Measurements from ENCODE around the gene HOXC9. TPM values are rescaled to one million over a fixed set of nuclear protein-coding genes. Genes with fewer than 3 reads are reported as not detected.

The HOXC9 gene
- not detected in 2 replicates for total RNA-seq

GRCh38 chr12:54000116-54001114, at the start of gene HOXC9:
HOXC9 (plus strand) TSS chr12:54000161; CDS start chr12:54000189, 28 bp downstream.
- intact Hi-C loops (cut with micrococcal nuclease): loop anchor here (2.0 to 5.0 kb wide), 2 partner anchors 14 to 33 kb away; no protein-coding TSS in a partner anchor
- Mint-ChIP-seq H3K36me3 (ENCODE audit: low read depth) (no peaks in the 10 kb centered on the region), H3K9me3 (no peaks in the 10 kb centered on the region), H3K4me1 (ENCODE audit: low read depth) (peaks cover 16% of the 10 kb centered on the region), H3K27me3 (ENCODE audit: low read depth) (peaks cover 92% of the 10 kb centered on the region), H3K27ac (no peak within 1 kb of the TSS), H3K4me3 (ENCODE audit: low read depth) (peak within 1 kb of the TSS; percentile 33)
- no peak for DNase-seq (ENCODE audit: low spot score)

GRCh38 chr12:53950437-53950773, 49.6 kb upstream of the HOXC9 start:
- H3K27ac Mint-ChIP-seq: no peak overlapping the region
- no peak overlapping the region for H3K4me3 Mint-ChIP-seq (ENCODE audit: low read depth)
- no peaks in the 10 kb centered on the region for H3K9me3 Mint-ChIP-seq

GRCh38 chr12:53950789-53951576, 49.0 kb upstream of the HOXC9 start:
- no peak overlapping the region for H3K4me3 Mint-ChIP-seq (ENCODE audit: low read depth)
- H3K27me3 Mint-ChIP-seq (ENCODE audit: low read depth): peaks cover 94% of the 10 kb centered on the region
- no peaks in the 10 kb centered on the region for H3K9me3 Mint-ChIP-seq
- no peak for DNase-seq (ENCODE audit: low spot score)
- no peaks in the 10 kb centered on the region for H3K36me3 Mint-ChIP-seq (ENCODE audit: low read depth)
- peaks cover 3% of the 10 kb centered on the region for H3K4me1 Mint-ChIP-seq (ENCODE audit: low read depth)
- no peak overlapping the region for H3K27ac Mint-ChIP-seq
- intact Hi-C loops (cut with micrococcal nuclease): no loop called here

More at GRCh38 chr12:53950437-53950773, 49.6 kb upstream of the HOXC9 start:
- intact Hi-C loops (cut with micrococcal nuclease): no loop called here
- Mint-ChIP-seq H3K36me3 (ENCODE audit: low read depth) (no peaks in the 10 kb centered on the region), H3K4me1 (ENCODE audit: low read depth) (peaks cover 3% of the 10 kb centered on the region), H3K27me3 (ENCODE audit: low read depth) (peaks cover 94% of the 10 kb centered on the region)
- no peak for DNase-seq (ENCODE audit: low spot score)

GRCh38 chr12:53951577-53952334, 48.2 kb upstream of the HOXC9 start:
- H3K36me3 Mint-ChIP-seq (ENCODE audit: low read depth): no peaks in the 10 kb centered on the region
- no peak for DNase-seq (ENCODE audit: low spot score)
- peaks cover 94% of the 10 kb centered on the region for H3K27me3 Mint-ChIP-seq (ENCODE audit: low read depth)
- H3K9me3 Mint-ChIP-seq: no peaks in the 10 kb centered on the region
- intact Hi-C loops (cut with micrococcal nuclease): loop anchor here (2.0 kb wide), 1 partner anchor 45 kb away; no protein-coding TSS in a partner anchor
- H3K4me1 Mint-ChIP-seq (ENCODE audit: low read depth): peaks cover 3% of the 10 kb centered on the region
- H3K4me3 Mint-ChIP-seq (ENCODE audit: low read depth): no peak overlapping the region
- no peak overlapping the region for H3K27ac Mint-ChIP-seq

GRCh38 chr12:53952335-53952694, 47.6 kb upstream of the HOXC9 start:
- no peaks in the 10 kb centered on the region for H3K36me3 Mint-ChIP-seq (ENCODE audit: low read depth)
- intact Hi-C loops (cut with micrococcal nuclease): loop anchor here (2.0 kb wide), 1 partner anchor 44 kb away; no protein-coding TSS in a partner anchor
- no peak overlapping the region for H3K27ac Mint-ChIP-seq
- H3K9me3 Mint-ChIP-seq: no peaks in the 10 kb centered on the region
- H3K4me3 Mint-ChIP-seq (ENCODE audit: low read depth): no peak overlapping the region
- H3K4me1 Mint-ChIP-seq (ENCODE audit: low read depth): peaks cover 3% of the 10 kb centered on the region
- peaks cover 96% of the 10 kb centered on the region for H3K27me3 Mint-ChIP-seq (ENCODE audit: low read depth)
- no peak for DNase-seq (ENCODE audit: low spot score)

GRCh38 chr12:53952871-53953734, 46.9 kb upstream of the HOXC9 start:
- Mint-ChIP-seq H3K27me3 (ENCODE audit: low read depth) (peaks cover 95% of the 10 kb centered on the region), H3K27ac (peak overlapping the region; percentile 53), H3K36me3 (ENCODE audit: low read depth) (no peaks in the 10 kb centered on the region), H3K4me1 (ENCODE audit: low read depth) (peaks cover 3% of the 10 kb centered on the region), H3K4me3 (ENCODE audit: low read depth) (no peak overlapping the region), H3K9me3 (no peaks in the 10 kb centered on the region)
- intact Hi-C loops (cut with micrococcal nuclease): loop anchor here (2.0 kb wide), 1 partner anchor 44 kb away; no protein-coding TSS in a partner anchor
- no peak for DNase-seq (ENCODE audit: low spot score)

- Mint-ChIP-seq H3K27me3 (ENCODE audit: low read depth) (peaks cover 93% of the 10 kb centered on the region), H3K4me3 (ENCODE audit: low read depth) (no peak overlapping the region), H3K27ac (no peak overlapping the region), H3K9me3 (no peaks in the 10 kb centered on the region), H3K4me1 (ENCODE audit: low read depth) (peaks cover 3% of the 10 kb centered on the region), H3K36me3 (ENCODE audit: low read depth) (no peaks in the 10 kb centered on the region)
- intact Hi-C loops (cut with micrococcal nuclease): loop anchor here (1.0 to 2.0 kb wide), 2 partner anchors 18 to 43 kb away; no protein-coding TSS in a partner anchor
- DNase-seq (ENCODE audit: low spot score): no peak
Observed at GRCh38 chr12:53953831-53954693, 45.9 kb upstream of the HOXC9 start.

GRCh38 chr12:53954694-53955035, 45.3 kb upstream of the HOXC9 start, which contains the start of gene HOXC12:
HOXC12 (plus strand) TSS chr12:53954903; CDS start chr12:53954930, 27 bp downstream.
- H3K27me3 Mint-ChIP-seq (ENCODE audit: low read depth): peaks cover 93% of the 10 kb centered on the region

GRCh38 chr12:53955036-53955775, 44.8 kb upstream of the HOXC9 start:
- Mint-ChIP-seq H3K9me3 (no peaks in the 10 kb centered on the region), H3K4me1 (ENCODE audit: low read depth) (peaks cover 3% of the 10 kb centered on the region), H3K36me3 (ENCODE audit: low read depth) (no peaks in the 10 kb centered on the region), H3K27ac (no peak overlapping the region), H3K4me3 (ENCODE audit: low read depth) (no peak overlapping the region), H3K27me3 (ENCODE audit: low read depth) (peaks cover 93% of the 10 kb centered on the region)
- intact Hi-C loops (cut with micrococcal nuclease): no loop called here
- DNase-seq (ENCODE audit: low spot score): no peak

More at GRCh38 chr12:53954694-53955035, 45.3 kb upstream of the HOXC9 start, which contains the start of gene HOXC12:
- no peaks in the 10 kb centered on the region for H3K9me3 Mint-ChIP-seq
- peaks cover 3% of the 10 kb centered on the region for H3K4me1 Mint-ChIP-seq (ENCODE audit: low read depth)
- no peak for DNase-seq (ENCODE audit: low spot score)
- no peak within 1 kb of the TSS for H3K27ac Mint-ChIP-seq
- intact Hi-C loops (cut with micrococcal nuclease): loop anchor here (1.0 kb wide), 1 partner anchor 18 kb away; no protein-coding TSS in a partner anchor
- no peaks in the 10 kb centered on the region for H3K36me3 Mint-ChIP-seq (ENCODE audit: low read depth)
- H3K4me3 Mint-ChIP-seq (ENCODE audit: low read depth): no peak within 1 kb of the TSS

GRCh38 chr12:53955776-53956250, 44.1 kb upstream of the HOXC9 start:
- DNase-seq (ENCODE audit: low spot score): no peak
- Mint-ChIP-seq H3K9me3 (no peaks in the 10 kb centered on the region), H3K36me3 (ENCODE audit: low read depth) (no peaks in the 10 kb centered on the region), H3K27ac (no peak overlapping the region), H3K4me1 (ENCODE audit: low read depth) (peaks cover 3% of the 10 kb centered on the region), H3K27me3 (ENCODE audit: low read depth) (peaks cover 91% of the 10 kb centered on the region), H3K4me3 (ENCODE audit: low read depth) (no peak overlapping the region)
- intact Hi-C loops (cut with micrococcal nuclease): no loop called here

Data from activated T-helper 2 cell treated with anti-CD3 and anti-CD28 coated beads, Interferon-gamma antibody, Interleukin-2, Interleukin-4, amounts not matched to agents 10 μg/mL and 5 μg/mL and 100 μg/mL, durations not matched to agents 14 hours and 24 hours and 36 hours (primary cell).